GM19035 (cell line): ENCODE results near the gene POLN.
"Not testable (repeated sequence)": the region's sequence is repeated elsewhere in the genome, so short reads cannot be mapped to it uniquely, and the experiment has no call there.

Experiments used
- ATAC-seq: cut with Tn5 transposase; IDR thresholded peaks from one replicate; pipeline ENCODE4 v1.9.1; 2021; ENCODE audit not compliant: unreplicated experiment

The POLN gene

DNA sequence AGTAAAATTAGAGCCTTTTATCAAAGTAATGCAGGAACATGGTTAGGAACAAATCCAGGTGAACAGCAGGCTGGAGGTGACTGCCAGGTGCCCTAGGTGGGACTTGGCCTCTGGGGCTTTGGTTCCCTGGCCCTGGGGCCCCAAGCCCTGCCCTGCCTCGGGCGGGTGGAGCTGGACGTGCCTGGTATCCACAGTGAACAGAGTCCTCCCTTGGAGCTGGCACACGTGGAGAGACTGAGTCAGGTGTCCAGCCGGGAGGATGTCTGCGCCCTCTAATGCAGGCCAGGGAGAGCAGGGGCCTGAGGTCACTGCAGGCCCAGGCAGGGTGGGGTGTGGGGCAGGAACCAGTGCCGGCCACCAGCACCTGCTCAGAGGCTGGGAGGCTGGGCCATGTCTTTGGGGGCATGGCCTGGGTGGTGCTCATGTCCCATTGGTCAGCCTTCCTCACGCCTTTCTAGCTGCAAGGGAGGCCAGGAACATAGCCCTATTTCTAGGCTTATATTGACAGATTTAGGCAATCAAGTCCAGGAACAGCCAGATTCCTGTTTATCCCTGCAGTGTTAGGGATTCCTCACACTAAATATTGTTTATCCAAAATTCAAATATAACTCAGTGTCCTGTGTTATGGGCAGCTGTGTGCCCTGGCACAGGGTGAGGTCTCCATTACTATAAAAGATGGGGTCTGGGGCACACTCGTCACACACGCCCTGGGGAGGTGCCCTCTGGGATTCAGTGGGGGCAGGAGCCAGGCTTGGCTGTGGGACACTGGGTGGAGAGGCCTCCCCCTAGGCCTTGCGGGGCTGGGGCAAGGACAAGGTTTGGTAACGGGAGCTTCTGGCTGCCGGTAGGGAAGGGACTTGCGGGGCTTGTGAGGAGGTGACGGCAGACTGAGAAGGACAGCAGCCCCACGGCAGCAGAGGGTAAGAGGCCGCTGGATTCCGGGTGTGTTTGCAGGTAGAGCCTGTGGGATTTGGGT, 197.1 kb downstream of the POLN start:
- no peak for ATAC-seq

DNA sequence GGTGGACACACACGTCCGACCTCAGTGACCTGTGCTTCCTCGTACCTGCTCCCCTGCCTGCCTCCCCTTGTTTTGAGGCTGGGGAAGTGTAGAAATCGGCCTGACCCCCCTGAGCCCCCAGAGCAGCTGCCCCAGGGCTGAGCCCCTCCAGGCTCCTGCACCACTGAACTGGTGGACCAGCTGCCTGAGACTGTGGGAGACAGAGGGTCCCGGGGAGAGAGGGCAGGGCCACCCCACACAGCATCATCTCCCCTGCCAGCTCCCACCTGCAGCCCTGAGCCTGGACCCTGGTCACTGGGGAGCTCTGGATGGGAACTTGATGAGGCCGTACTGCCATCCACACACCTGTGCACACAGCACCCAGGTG, 197.8 kb downstream of the POLN start:
- no peak for ATAC-seq

DNA sequence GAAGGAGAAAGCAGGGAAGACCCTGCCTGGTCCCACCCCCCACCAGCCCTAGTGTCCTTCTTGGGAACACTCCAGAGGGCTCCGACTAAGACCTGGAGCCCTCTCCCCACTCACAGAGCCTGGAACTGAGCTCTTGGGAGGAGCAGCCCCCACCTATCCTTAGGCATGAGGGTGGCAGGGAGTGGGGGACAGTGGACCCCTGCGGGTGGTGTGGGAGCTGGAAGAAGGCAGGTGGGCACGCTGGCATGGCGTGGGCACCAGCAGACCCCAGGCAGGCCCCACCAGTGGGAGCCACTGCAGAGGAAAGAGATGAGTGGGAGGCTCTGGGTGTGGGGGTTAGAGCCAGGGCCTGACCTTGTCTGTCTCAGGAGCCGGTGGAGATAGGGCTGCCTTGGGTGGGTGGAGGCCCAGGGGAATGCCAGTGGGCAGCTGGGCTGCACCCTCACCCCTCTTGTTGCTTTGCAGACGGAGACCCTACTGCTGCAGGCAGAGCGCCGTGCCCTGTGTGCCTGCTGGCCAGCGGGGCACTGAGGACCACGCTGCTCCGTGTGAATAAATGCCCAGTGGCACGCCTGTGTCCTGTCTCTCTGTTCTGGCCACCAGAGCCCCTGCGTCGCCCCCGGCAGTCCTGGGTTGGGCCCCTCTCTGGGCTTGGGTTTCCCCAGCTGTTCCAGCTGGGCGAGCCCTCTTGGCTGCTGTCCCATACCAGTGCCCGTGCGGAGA, 198.4 kb downstream of the POLN start:
- ATAC-seq, result no peak

- ATAC-seq, result no peak
Observed at GRCh38 chr4:2042947-2043395, 198.9 kb downstream of the POLN start.

- ATAC-seq, result peak; percentile 41
Observed at GRCh38 chr4:2042204-2042946, 199.5 kb downstream of the POLN start.

- ATAC-seq, result peak; percentile 79
Observed at GRCh38 chr4:2041239-2042130, 200.4 kb downstream of the POLN start.

DNA sequence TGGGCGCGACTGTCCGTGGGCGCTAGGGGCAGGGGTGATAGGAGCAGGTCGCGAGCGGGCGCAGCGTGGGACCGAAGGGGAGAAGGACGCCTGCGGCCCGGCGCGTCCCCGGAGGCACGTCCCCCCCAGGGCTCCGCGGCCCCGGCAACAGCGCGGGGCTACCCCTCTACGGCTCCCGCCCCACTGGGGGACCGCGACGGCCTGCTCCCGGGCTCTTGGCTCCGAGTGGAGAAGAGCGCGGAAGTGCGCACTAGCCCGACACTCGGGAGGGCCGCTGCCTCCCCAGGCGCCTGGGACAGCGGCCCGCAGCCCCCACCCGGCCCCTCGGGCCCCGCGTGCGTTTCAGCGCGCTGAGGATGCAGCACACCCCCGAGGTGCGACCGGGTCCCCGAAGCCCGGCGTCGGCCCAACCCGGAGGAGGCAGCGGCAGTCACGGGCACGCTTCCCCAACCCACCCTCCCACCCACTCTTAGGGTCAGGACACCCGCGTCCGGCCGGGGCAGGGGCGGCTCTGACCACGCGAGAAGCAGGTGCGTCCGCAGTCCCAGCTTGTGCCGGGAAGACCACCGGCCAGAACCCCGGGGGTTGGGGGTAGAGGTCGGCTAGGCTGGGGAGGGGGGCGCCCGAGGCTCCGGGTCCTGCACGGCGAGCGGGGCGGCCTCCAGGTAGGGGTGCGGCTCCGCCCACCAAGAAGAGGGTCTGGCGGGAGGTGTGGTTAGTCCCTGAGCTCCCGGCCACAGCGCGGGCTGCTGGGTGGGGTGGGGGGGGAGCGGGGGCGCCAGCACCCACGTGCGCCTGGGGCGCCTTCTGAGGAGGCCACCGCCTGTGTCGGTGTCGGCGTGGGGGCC, 201.3 kb downstream of the POLN start:
- ATAC-seq, result no peak

DNA sequence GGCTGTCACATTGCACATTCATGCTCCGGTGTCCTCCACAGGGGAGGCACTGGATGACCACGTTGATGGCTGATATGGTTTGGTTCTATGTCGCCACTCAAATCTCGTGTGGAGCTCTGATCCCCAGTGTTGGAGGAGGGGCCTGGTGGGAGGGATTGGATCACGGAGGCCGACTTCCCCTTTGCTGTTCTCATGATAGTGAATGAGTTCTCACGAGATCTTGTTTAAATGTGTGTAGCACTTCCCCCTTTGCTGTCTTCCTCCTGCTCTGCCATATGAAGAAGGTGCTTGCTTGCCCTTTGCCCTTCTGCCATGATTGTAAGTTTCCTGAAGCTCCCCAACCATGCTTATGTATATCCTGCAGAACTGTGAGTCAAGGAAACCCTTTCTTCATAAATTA, 205.1 kb downstream of the POLN start:
- no peak for ATAC-seq

DNA sequence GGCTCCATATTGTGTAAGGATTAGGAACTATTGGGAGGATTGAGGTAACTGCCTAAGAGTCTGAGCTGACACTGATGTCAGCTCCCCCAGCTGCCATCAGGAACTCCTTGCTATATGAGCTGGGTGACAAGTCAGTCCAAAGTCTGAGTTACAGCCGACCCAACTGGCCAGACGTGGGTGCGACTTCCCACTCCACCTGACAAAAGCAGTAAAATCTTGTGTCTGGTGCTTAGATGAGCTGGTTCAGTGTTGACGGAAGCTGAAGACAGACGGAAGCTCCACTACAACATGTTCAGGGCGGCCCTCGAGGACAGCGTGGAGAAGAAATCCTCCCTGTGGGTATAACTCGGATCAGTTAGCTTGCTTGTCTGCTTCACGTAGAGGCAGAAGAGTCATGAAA, 205.6 kb downstream of the POLN start:
- no peak for ATAC-seq

DNA sequence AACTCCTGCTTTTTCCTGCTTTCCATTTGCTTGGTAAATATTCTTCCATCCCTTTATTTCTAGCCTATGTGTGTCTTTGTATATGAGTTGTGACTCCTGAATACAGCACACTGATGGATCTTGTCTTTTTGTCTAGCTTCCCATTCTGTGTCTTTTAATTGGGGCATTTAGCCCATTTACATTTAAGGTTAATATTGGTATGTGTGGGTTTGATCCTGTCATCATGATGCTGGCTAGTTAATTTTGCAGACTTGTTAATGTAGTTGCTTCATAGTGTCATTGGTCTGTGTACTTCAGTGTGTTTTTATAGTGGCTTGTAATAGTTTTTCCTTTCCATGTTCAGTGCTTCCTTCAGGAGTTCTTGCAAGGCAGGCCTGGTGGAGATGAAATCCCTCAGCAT, 210.8 kb downstream of the POLN start:
- ATAC-seq, result not testable (repeated sequence)

DNA sequence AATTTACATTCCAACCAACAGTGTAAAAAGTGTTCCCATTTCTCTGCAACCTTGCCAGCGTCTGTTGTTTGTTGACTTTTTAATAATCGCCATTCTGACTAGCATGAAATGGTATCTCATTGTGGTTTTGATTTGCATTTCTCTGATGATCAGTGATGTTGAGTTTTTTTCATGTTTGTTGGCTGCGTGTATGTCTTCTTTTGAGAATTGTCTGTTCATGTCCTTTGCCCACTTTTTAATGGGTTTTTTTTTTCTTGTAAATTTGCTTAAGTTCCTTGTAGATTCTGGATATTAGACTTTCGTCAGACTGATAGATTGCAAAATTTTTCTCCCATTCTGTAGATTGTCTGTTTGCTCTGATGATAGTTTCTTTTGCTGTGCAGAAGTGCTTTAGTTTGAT, 214.8 kb downstream of the POLN start:
- not testable (repeated sequence) for ATAC-seq

GRCh38 chr4:2025817-2026216, 216.1 kb downstream of the POLN start:
- no peak for ATAC-seq

DNA sequence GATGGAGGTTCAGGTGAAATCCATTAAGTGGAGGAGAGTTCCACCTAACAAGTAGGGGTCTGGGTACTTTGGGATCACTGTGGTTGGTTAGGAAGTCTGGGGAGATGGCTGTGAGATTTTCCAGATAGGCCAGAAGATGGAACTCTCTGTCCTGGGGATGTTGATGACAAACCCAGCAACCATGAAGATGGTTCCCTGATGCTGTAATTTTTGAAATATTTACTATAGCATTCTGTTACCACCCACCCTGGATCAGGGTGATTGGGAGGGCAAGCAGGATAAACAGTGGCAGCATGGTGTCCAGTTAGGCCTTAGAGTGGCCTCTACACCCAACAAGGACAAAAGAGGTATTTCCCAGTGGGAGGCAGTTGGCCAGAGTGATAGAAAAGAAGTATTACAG, 217.2 kb downstream of the POLN start:
- ATAC-seq, result no peak
